HEK293 (cell line): Measurements from ENCODE around the gene PLOD2.

Experiments
- CTCF ChIA-PET: fragments of 350-600 bp; formaldehyde crosslinking; extraction: SDS; loops from one replicate; lab custom pipeline; 2021; ENCODE audit warnings: antibody characterized with exemption; lab: Yijun Ruan, JAX
- POLR2A ChIA-PET: fragments of 300-600 bp; formaldehyde crosslinking; extraction: SDS; loops from one replicate; lab custom pipeline; 2020; ENCODE audit warnings: antibody characterized with exemption, inconsistent platforms; lab: Yijun Ruan, JAX
- H3K27ac ChIP-seq: fragments of 200-500 bp; sonication (Bioruptor generic); 2 replicates; pipeline ENCODE4 v1.5.1; 2014; ENCODE audit warnings: low read depth, low read length, control low read depth, inconsistent platforms; ENCODE audit errors: extremely low read depth
- H3K36me3 ChIP-seq, 2 experiments: fragments of 200-500 bp in 1 of 2; sonication (Bioruptor generic) in 1 of 2; 1 replicate in 1 of 2; 2 replicates in 1 of 2; pipeline ENCODE4 v1.5.1; 2014 to 2017; ENCODE audit warnings: inconsistent platforms in 2 of 2, low read length in 2 of 2; ENCODE audit not compliant: control insufficient read depth in 2 of 2, insufficient read depth in 1 of 2
- H3K4me1 ChIP-seq: fragments of 200-500 bp; sonication (Bioruptor generic); 2 replicates; pipeline ENCODE4 v1.5.1; 2014; ENCODE audit warnings: mild to moderate bottlenecking, low read length, inconsistent platforms; ENCODE audit not compliant: control insufficient read depth, insufficient read depth
- H3K4me3 ChIP-seq: 2 replicates; pipeline ENCODE4 v1.5.1; 2011; ENCODE audit warnings: low read depth, mild to moderate bottlenecking, control low read depth, low read length, moderate library complexity
- H3K9me3 ChIP-seq: fragments of 200-500 bp; sonication (Bioruptor generic); 2 replicates; pipeline ENCODE4 v1.5.1; 2014; ENCODE audit warnings: low read depth, low read length, inconsistent platforms; ENCODE audit not compliant: control insufficient read depth, insufficient read depth
- KLF9 ChIP-seq: fragments of 450-650 bp; formaldehyde crosslinking; IDR thresholded peaks from 2 replicates; pipeline ENCODE4 v1.5.1; 2016; ENCODE audit warnings: missing biosample characterization, missing genetic modification characterization, low read depth
- OSR2 ChIP-seq: fragments of 450-650 bp; formaldehyde crosslinking; IDR thresholded peaks from 2 replicates; pipeline ENCODE4 v1.5.1; 2016; ENCODE audit warnings: missing biosample characterization, missing genetic modification characterization
- REST ChIP-seq: fragments of 450-650 bp; formaldehyde crosslinking; IDR thresholded peaks from 2 replicates; pipeline ENCODE4 v1.5.1; 2016; ENCODE audit warnings: missing biosample characterization, missing genetic modification characterization
- WT1 ChIP-seq: fragments of 450-650 bp; formaldehyde crosslinking; IDR thresholded peaks from 2 replicates; pipeline ENCODE4 v1.5.1; 2016; ENCODE audit warnings: missing biosample characterization, missing genetic modification characterization
- ZBTB7A ChIP-seq: fragments of 450-650 bp; formaldehyde crosslinking; IDR thresholded peaks from 2 replicates; pipeline ENCODE4 v1.5.1; 2016; ENCODE audit warnings: low read depth, missing biosample characterization, missing genetic modification characterization
- ZFP37 ChIP-seq: fragments of 450-650 bp; formaldehyde crosslinking; IDR thresholded peaks from 2 replicates; pipeline ENCODE4 v1.5.1; 2016; ENCODE audit warnings: missing biosample characterization, missing genetic modification characterization
- ZNF146 ChIP-seq: fragments of 450-650 bp; formaldehyde crosslinking; IDR thresholded peaks from 2 replicates; pipeline ENCODE4 v1.5.1; 2016; ENCODE audit warnings: missing biosample characterization, missing genetic modification characterization
- ZNF174 ChIP-seq: fragments of 450-650 bp; formaldehyde crosslinking; IDR thresholded peaks from 2 replicates; pipeline ENCODE4 v1.5.0; 2017; ENCODE audit warnings: missing biosample characterization, mild to moderate bottlenecking, missing genetic modification characterization
- ZNF48 ChIP-seq: fragments of 450-650 bp; formaldehyde crosslinking; IDR thresholded peaks from 2 replicates; pipeline ENCODE4 v1.5.1; 2016; ENCODE audit warnings: missing biosample characterization, missing genetic modification characterization
- ZNF600 ChIP-seq: fragments of 450-650 bp; formaldehyde crosslinking; IDR thresholded peaks from 2 replicates; pipeline ENCODE4 v1.5.1; 2016; ENCODE audit warnings: missing biosample characterization, missing genetic modification characterization
- ZNF621 ChIP-seq: fragments of 450-650 bp; formaldehyde crosslinking; IDR thresholded peaks from 2 replicates; pipeline ENCODE4 v1.5.1; 2017; ENCODE audit warnings: missing biosample characterization, missing genetic modification characterization
- ZNF654 ChIP-seq: fragments of 450-650 bp; formaldehyde crosslinking; IDR thresholded peaks from 2 replicates; pipeline ENCODE4 v1.5.1; 2016; ENCODE audit warnings: low read depth, missing biosample characterization, missing genetic modification characterization
- ZNF677 ChIP-seq: fragments of 450-650 bp; IDR thresholded peaks from 2 replicates; pipeline ENCODE4 v1.5.0; 2018; ENCODE audit warnings: missing biosample characterization, mild to moderate bottlenecking, missing genetic modification characterization, moderate library complexity
- ZNF768 ChIP-seq: fragments of 450-650 bp; formaldehyde crosslinking; IDR thresholded peaks from 2 replicates; pipeline ENCODE4 v1.5.1; 2018; ENCODE audit warnings: missing biosample characterization, mild to moderate bottlenecking, missing genetic modification characterization
- ZNF777 ChIP-seq: fragments of 450-650 bp; formaldehyde crosslinking; IDR thresholded peaks from 2 replicates; pipeline ENCODE4 v1.5.1; 2017; ENCODE audit warnings: missing biosample characterization, missing genetic modification characterization, borderline replicate concordance
- ZNF792 ChIP-seq: fragments of 450-650 bp; formaldehyde crosslinking; IDR thresholded peaks from 2 replicates; pipeline ENCODE4 v1.5.1; 2016; ENCODE audit warnings: missing biosample characterization, missing genetic modification characterization
- ZNF843 ChIP-seq: fragments of 450-650 bp; formaldehyde crosslinking; IDR thresholded peaks from 2 replicates; pipeline ENCODE4 v1.5.1; 2016; ENCODE audit warnings: missing biosample characterization, missing genetic modification characterization
- TF ChIP-seq, protein P1 (sequence below): fragments of 450-650 bp; formaldehyde crosslinking; IDR thresholded peaks from 2 replicates; pipeline ENCODE4 v1.5.1; 2016; ENCODE audit warnings: missing biosample characterization, missing genetic modification characterization

Gene PLOD2

DNA sequence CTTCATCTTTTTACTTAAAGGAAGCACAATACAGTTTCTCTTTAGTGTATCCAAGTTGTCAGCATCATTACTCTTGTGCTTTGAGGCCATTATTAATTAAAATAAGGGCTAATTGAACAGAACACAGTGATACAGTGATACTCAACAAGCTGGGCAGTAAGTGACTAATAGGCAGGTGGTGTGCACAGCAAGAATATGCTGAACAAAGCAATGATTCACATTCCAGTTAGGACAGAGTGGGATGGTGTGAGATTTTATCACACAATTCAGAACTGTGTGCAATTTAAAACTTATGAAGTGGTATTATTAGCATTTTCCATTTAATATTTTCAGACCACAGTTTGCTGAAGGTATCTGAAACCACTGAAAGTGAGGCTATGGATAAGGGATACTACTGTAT, 116.9 kb downstream of the PLOD2 start:
- H3K27ac ChIP-seq = no peak overlapping the region
- TF ChIP-seq ZNF48 (tag by site-specific recombination) (no peak), ZNF654 (tag by site-specific recombination) (no peak), ZNF621 (no peak), ZNF174 (tag by site-specific recombination) (no peak), KLF9 (tag by site-specific recombination) (no peak), WT1 (tag by site-specific recombination) (no peak), ZNF677 (no peak)
- CTCF ChIA-PET = no interaction called here
- no peaks in the 10 kb centered on the region for H3K4me1 ChIP-seq
- H3K4me3 ChIP-seq = no peak overlapping the region
- no peaks in the 10 kb centered on the region for H3K9me3 ChIP-seq
- H3K36me3 ChIP-seq = no peaks in the 10 kb centered on the region
- POLR2A ChIA-PET = no interaction called here

- H3K4me1 ChIP-seq = no peaks in the 10 kb centered on the region
- H3K9me3 ChIP-seq = no peaks in the 10 kb centered on the region
- TF ChIP-seq ZNF777 (tag by site-specific recombination) (no peak), ZNF792 (no peak), OSR2 (tag by site-specific recombination) (no peak), ZNF768 (tag by site-specific recombination) (no peak), ZFP37 (no peak), ZBTB7A (tag by site-specific recombination) (no peak)
- H3K4me3 ChIP-seq = no peak overlapping the region
- CTCF ChIA-PET = no interaction called here
- POLR2A ChIA-PET = no interaction called here
- no peak overlapping the region for H3K27ac ChIP-seq
- no peaks in the 10 kb centered on the region for H3K36me3 ChIP-seq
Observed at GRCh38 chr3:146040630-146041029, 120.4 kb downstream of the PLOD2 start.

GRCh38 chr3:146037697-146038096, 123.3 kb downstream of the PLOD2 start:
- CTCF ChIA-PET = no interaction called here
- H3K4me1 ChIP-seq = no peaks in the 10 kb centered on the region
- H3K9me3 ChIP-seq = no peaks in the 10 kb centered on the region
- no peak overlapping the region for H3K27ac ChIP-seq
- TF ChIP-seq REST (tag by site-specific recombination) = no peak
- TF ChIP-seq ZNF146 (tag by site-specific recombination) = no peak
- no peak for TF ChIP-seq ZNF600 (tag by site-specific recombination)
- no peak for TF ChIP-seq ZNF843 (tag by site-specific recombination)
- TF ChIP-seq, protein P1, sequence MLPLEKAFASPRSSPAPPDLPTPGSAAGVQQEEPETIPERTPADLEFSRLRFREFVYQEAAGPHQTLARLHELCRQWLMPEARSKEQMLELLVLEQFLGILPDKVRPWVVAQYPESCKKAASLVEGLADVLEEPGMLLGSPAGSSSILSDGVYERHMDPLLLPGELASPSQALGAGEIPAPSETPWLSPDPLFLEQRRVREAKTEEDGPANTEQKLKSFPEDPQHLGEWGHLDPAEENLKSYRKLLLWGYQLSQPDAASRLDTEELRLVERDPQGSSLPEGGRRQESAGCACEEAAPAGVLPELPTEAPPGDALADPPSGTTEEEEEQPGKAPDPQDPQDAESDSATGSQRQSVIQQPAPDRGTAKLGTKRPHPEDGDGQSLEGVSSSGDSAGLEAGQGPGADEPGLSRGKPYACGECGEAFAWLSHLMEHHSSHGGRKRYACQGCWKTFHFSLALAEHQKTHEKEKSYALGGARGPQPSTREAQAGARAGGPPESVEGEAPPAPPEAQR = no peak
- TF ChIP-seq, all 188 proteins: peak for 0
- Histone ChIP-seq H3K36me3 (no peaks in the 10 kb centered on the region), H3K4me3 (no peak overlapping the region)
- POLR2A ChIA-PET = no interaction called here
